ENCODE measurements around the gene PLXNA4. TPM values are rescaled to one million over a fixed set of nuclear protein-coding genes. Genes with fewer than 3 reads are reported as not detected.

Gene PLXNA4
- total RNA-seq, 1 experiment from 2014 or later = 0.10 TPM

DNA sequence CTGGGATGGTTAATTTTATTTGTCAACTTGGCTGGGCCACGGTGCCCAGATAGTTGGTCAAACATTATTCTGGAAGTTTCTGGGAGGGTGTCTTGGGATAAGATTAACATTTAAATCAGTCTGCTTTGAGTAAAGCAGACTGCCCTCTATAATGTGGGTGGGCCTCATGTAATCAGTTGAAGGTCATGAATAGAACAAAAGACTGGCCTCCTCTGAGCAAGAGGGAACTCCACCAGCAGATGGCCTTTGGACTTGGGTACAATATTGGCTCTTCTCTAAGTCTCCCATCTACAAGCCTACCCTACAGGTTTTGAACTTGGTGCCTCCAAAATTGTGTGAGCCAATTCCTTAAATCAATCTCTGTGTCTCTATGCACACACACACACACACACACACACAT, 61.8 kb downstream of the PLXNA4 start:
- no peak for DNase-seq (ENCODE audit: low read depth, low spot score)
- intact Hi-C loops (cut with micrococcal nuclease; ENCODE audit: unreplicated experiment) = no loop called here
- POLR2A ChIA-PET = no interaction called here
- BruUV-seq (replicated peaks) = no TSS peak
- H3K27me3 ChIP-seq (ENCODE audit: control insufficient read depth, insufficient read depth, low read length) = peaks cover 3% of the 10 kb centered on the region; the same call in 1 of the 2 replicates
- CTCF ChIA-PET = no interaction called here
- H3K4me3 ChIP-seq (ENCODE audit: low read depth in 2 of 2, low read length in 2 of 2) = no peak overlapping the region
- ATAC-seq = no peak
- H3K4me1 ChIP-seq (ENCODE audit: control insufficient read depth, insufficient read depth, low read length) = no peaks in the 10 kb centered on the region
- H3K36me3 ChIP-seq (ENCODE audit: control insufficient read depth, insufficient read depth, low read length) = no peaks in the 10 kb centered on the region
- H3K27ac ChIP-seq (ENCODE audit: low read length) = no peak overlapping the region
- TF ChIP-seq, protein P1, sequence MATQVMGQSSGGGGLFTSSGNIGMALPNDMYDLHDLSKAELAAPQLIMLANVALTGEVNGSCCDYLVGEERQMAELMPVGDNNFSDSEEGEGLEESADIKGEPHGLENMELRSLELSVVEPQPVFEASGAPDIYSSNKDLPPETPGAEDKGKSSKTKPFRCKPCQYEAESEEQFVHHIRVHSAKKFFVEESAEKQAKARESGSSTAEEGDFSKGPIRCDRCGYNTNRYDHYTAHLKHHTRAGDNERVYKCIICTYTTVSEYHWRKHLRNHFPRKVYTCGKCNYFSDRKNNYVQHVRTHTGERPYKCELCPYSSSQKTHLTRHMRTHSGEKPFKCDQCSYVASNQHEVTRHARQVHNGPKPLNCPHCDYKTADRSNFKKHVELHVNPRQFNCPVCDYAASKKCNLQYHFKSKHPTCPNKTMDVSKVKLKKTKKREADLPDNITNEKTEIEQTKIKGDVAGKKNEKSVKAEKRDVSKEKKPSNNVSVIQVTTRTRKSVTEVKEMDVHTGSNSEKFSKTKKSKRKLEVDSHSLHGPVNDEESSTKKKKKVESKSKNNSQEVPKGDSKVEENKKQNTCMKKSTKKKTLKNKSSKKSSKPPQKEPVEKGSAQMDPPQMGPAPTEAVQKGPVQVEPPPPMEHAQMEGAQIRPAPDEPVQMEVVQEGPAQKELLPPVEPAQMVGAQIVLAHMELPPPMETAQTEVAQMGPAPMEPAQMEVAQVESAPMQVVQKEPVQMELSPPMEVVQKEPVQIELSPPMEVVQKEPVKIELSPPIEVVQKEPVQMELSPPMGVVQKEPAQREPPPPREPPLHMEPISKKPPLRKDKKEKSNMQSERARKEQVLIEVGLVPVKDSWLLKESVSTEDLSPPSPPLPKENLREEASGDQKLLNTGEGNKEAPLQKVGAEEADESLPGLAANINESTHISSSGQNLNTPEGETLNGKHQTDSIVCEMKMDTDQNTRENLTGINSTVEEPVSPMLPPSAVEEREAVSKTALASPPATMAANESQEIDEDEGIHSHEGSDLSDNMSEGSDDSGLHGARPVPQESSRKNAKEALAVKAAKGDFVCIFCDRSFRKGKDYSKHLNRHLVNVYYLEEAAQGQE (IDR thresholded peaks at IDR 0.05; ENCODE audit: insufficient read depth in 1 of 2, low read depth in 2 of 2, low read length in 1 of 2) = no peak
- no peak for TF ChIP-seq SIN3A (IDR thresholded peaks at IDR 0.05; ENCODE audit: borderline replicate concordance, insufficient read depth, low read depth, low read length)
- TF ChIP-seq, protein P2, sequence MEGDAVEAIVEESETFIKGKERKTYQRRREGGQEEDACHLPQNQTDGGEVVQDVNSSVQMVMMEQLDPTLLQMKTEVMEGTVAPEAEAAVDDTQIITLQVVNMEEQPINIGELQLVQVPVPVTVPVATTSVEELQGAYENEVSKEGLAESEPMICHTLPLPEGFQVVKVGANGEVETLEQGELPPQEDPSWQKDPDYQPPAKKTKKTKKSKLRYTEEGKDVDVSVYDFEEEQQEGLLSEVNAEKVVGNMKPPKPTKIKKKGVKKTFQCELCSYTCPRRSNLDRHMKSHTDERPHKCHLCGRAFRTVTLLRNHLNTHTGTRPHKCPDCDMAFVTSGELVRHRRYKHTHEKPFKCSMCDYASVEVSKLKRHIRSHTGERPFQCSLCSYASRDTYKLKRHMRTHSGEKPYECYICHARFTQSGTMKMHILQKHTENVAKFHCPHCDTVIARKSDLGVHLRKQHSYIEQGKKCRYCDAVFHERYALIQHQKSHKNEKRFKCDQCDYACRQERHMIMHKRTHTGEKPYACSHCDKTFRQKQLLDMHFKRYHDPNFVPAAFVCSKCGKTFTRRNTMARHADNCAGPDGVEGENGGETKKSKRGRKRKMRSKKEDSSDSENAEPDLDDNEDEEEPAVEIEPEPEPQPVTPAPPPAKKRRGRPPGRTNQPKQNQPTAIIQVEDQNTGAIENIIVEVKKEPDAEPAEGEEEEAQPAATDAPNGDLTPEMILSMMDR (IDR thresholded peaks at IDR 0.05) = no peak
- in situ Hi-C loops (cut with HindIII; ENCODE audit: low pct_unique_long_range_greater_than_20kb, low sequenced_read_pairs) = no loop called here
- no peaks in the 10 kb centered on the region for H3K9me3 ChIP-seq (ENCODE audit: control insufficient read depth, insufficient read depth, low read depth, low read length)

DNA sequence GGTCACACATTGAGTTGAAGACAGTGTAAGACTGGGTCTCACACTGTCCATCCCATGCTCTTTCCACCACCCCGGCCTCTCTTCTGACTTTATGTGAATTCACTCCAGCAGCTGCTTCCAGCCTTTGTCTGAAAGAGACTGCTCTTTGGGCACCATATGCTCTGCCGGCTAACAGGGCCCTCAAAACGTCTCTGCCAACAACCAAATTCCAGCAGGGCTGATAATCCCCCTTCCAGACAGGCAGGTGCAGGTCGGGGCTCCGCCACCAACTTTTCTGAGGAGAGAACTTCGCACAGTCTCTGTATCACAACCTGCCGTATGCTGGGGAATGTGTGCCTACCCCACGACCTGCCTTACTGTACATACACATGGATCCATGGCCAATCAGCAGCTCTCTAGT, 64.3 kb downstream of the PLXNA4 start:
- Histone ChIP-seq H3K4me3 (ENCODE audit: low read depth in 2 of 2, low read length in 2 of 2) (no peak overlapping the region), H3K27me3 (ENCODE audit: control insufficient read depth, insufficient read depth, low read length) (peaks cover 5% of the 10 kb centered on the region; the same call in 1 of the 2 replicates), H3K36me3 (ENCODE audit: control insufficient read depth, insufficient read depth, low read length) (no peaks in the 10 kb centered on the region), H3K4me1 (ENCODE audit: control insufficient read depth, insufficient read depth, low read length) (no peaks in the 10 kb centered on the region), H3K27ac (ENCODE audit: low read length) (no peak overlapping the region), H3K9me3 (ENCODE audit: control insufficient read depth, insufficient read depth, low read depth, low read length) (no peaks in the 10 kb centered on the region)
- in situ Hi-C loops (cut with HindIII; ENCODE audit: low pct_unique_long_range_greater_than_20kb, low sequenced_read_pairs) = no loop called here
- ATAC-seq = no peak
- BruUV-seq (replicated peaks) = no TSS peak
- ChIA-PET CTCF (no interaction called here), POLR2A (no interaction called here)
- TF ChIP-seq TCF7L2 (IDR thresholded peaks at IDR 0.05; ENCODE audit: low read depth, low read length) (no peak), SIN3A (IDR thresholded peaks at IDR 0.05; ENCODE audit: borderline replicate concordance, insufficient read depth, low read depth, low read length) (no peak), POLR2AphosphoS5 (IDR thresholded peaks at IDR 0.05; ENCODE audit: low read depth, low read length) (no peak)
- TF ChIP-seq, protein P1 (IDR thresholded peaks at IDR 0.05; ENCODE audit: insufficient read depth in 1 of 2, low read depth in 2 of 2, low read length in 1 of 2) = no peak
- TF ChIP-seq, protein P2 (IDR thresholded peaks at IDR 0.05) = no peak
- no peak for DNase-seq (ENCODE audit: low read depth, low spot score)
- intact Hi-C loops (cut with micrococcal nuclease; ENCODE audit: unreplicated experiment) = no loop called here

All from Panc1 (cell line).